ENCODE measurements around the gene ST7L.
"Not testable (repeated sequence)": the region's sequence is repeated elsewhere in the genome, so short reads cannot be mapped to it uniquely, and the experiment has no call there.

ST7L gene

GRCh38 chr1:112618721-112619517, at the start of gene ST7L:
ST7L (minus strand) TSS chr1:112619141; CDS start chr1:112619113, 28 bp downstream.
- DNase-seq: peak; percentile 75

- no peak for DNase-seq
Observed at GRCh38 chr1:112666946-112667345, 48.0 kb upstream of the ST7L start.

- DNase-seq: no peak
Observed at GRCh38 chr1:112665857-112666256, 46.9 kb upstream of the ST7L start.

GRCh38 chr1:112651205-112651604, 32.3 kb upstream of the ST7L start:
- peak; percentile 13 for DNase-seq

GRCh38 chr1:112646225-112646624, 27.3 kb upstream of the ST7L start:
- no peak for DNase-seq

GRCh38 chr1:112643080-112643479, 24.1 kb upstream of the ST7L start:
- DNase-seq: no peak

GRCh38 chr1:112640437-112640836, 21.5 kb upstream of the ST7L start:
- not testable (repeated sequence) for DNase-seq

- DNase-seq: peak; percentile 43
Observed at GRCh38 chr1:112638110-112638428, 19.1 kb upstream of the ST7L start.

GRCh38 chr1:112637254-112638109, 18.5 kb upstream of the ST7L start:
- DNase-seq: peak; percentile 49

GRCh38 chr1:112636597-112637253, 17.8 kb upstream of the ST7L start:
- peak; percentile 8 for DNase-seq

- no peak for DNase-seq
Observed at GRCh38 chr1:112636056-112636455, 17.1 kb upstream of the ST7L start.

GRCh38 chr1:112634367-112634766, 15.4 kb upstream of the ST7L start:
- DNase-seq: no peak

GRCh38 chr1:112633628-112634027, 14.7 kb upstream of the ST7L start:
- no peak for DNase-seq

GRCh38 chr1:112629256-112629655, 10.3 kb upstream of the ST7L start:
- no peak for DNase-seq

GRCh38 chr1:112628516-112628915, 9.6 kb upstream of the ST7L start:
- no peak for DNase-seq

- DNase-seq: no peak
Observed at GRCh38 chr1:112626887-112627286, 7.9 kb upstream of the ST7L start.

GRCh38 chr1:112626193-112626592, 7.3 kb upstream of the ST7L start:
- no peak for DNase-seq

GRCh38 chr1:112625696-112626095, 6.8 kb upstream of the ST7L start:
- peak; percentile 63 for DNase-seq

- not testable (repeated sequence) for DNase-seq
Observed at GRCh38 chr1:112624493-112624892, 5.6 kb upstream of the ST7L start.

GRCh38 chr1:112620377-112620695, 1.4 kb upstream of the ST7L start:
- DNase-seq: no peak

- DNase-seq: peak; percentile 94
Observed at GRCh38 chr1:112619518-112620376, 806 bp upstream of the ST7L start, which contains the start of gene CAPZA1. CAPZA1 (plus strand) TSS chr1:112619832; CDS start chr1:112619845, 13 bp downstream.

- DNase-seq: peak; percentile 29
Observed at GRCh38 chr1:112618114-112618720, 724 bp downstream of the ST7L start.
